HG03342 (cell line): Measurements from ENCODE around the gene SPECC1L.

Source experiments
- ATAC-seq: cut with Tn5 transposase; IDR thresholded peaks from one replicate; pipeline ENCODE4 v1.9.1; 2021; ENCODE audit warnings: mild to moderate bottlenecking, moderate library complexity; ENCODE audit not compliant: unreplicated experiment

The SPECC1L gene

GRCh38 chr22:24319451-24319850, 48.8 kb downstream of the SPECC1L start:
- ATAC-seq: no peak

- no peak for ATAC-seq
Measured at GRCh38 chr22:24321999-24322398, 51.4 kb downstream of the SPECC1L start.

GRCh38 chr22:24322522-24322921, 51.9 kb downstream of the SPECC1L start:
- no peak for ATAC-seq

GRCh38 chr22:24323233-24323632, 52.6 kb downstream of the SPECC1L start:
- no peak for ATAC-seq

GRCh38 chr22:24323695-24324094, 53.1 kb downstream of the SPECC1L start:
- ATAC-seq: no peak

- no peak for ATAC-seq
Measured at GRCh38 chr22:24324137-24324536, 53.5 kb downstream of the SPECC1L start.

- ATAC-seq: no peak
Measured at GRCh38 chr22:24325105-24325757, 54.6 kb downstream of the SPECC1L start.

DNA sequence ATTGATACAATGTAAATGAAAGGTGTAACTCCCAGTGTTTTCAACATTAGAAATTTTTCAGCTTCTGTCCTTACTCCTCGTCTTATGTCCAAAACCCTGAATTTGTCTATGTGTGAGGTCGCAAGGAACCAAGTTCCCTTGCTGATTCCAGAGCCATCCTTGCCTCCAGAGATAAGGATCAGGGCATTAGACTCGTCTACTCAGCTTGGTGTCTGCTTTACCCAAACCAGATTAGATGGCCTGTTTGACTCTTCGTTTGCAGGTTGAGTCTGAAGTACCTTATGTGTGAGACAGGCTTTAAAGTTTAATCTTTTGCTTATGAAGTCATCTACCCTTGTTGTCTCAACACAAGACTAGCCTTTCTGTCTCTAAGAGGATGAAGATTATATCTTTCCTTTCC, 55.6 kb downstream of the SPECC1L start:
- no peak for ATAC-seq

GRCh38 chr22:24327832-24328231, 57.2 kb downstream of the SPECC1L start:
- no peak for ATAC-seq

GRCh38 chr22:24329453-24329852, 58.8 kb downstream of the SPECC1L start:
- ATAC-seq: no peak

GRCh38 chr22:24330636-24331035, 60.0 kb downstream of the SPECC1L start:
- no peak for ATAC-seq

- ATAC-seq: no peak
Measured at GRCh38 chr22:24331468-24332440, 61.1 kb downstream of the SPECC1L start.

- ATAC-seq: no peak
Measured at GRCh38 chr22:24333301-24333700, 62.7 kb downstream of the SPECC1L start.

GRCh38 chr22:24335496-24335895, 64.9 kb downstream of the SPECC1L start:
- no peak for ATAC-seq

DNA sequence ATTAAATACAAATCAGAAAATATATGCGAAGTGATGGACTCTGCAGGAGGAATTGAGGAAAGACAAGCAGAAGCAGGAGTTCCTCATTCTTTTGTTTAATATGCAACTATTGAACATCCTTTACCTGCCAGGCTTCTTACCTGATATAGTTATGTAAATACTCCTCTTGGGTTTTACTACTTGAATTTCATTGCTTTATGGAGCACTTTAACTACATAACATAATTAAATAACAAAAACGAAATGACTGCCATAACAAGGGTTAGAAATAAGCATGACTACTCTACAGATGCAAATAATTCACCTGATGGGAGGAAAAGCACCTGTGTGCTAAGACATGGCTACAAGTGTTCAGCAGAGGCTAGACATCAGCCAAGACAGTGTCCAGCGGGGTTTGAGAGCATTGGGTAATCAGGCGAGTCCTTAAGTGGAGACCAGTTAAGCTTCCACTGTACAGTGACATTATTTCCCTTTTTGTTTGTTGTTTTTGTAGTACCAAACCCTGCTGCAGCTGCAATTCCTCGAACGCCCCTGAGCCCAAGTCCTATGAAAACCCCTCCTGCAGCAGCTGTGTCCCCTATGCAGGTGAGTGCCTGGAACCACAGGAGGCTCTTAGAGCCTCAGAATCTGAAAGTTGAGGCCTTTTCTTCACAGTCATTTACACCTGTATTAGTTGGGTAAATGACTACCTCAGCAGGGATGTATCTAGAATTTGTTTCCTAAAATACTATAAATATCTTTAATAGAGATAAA, 67.4 kb downstream of the SPECC1L start:
- no peak for ATAC-seq

DNA sequence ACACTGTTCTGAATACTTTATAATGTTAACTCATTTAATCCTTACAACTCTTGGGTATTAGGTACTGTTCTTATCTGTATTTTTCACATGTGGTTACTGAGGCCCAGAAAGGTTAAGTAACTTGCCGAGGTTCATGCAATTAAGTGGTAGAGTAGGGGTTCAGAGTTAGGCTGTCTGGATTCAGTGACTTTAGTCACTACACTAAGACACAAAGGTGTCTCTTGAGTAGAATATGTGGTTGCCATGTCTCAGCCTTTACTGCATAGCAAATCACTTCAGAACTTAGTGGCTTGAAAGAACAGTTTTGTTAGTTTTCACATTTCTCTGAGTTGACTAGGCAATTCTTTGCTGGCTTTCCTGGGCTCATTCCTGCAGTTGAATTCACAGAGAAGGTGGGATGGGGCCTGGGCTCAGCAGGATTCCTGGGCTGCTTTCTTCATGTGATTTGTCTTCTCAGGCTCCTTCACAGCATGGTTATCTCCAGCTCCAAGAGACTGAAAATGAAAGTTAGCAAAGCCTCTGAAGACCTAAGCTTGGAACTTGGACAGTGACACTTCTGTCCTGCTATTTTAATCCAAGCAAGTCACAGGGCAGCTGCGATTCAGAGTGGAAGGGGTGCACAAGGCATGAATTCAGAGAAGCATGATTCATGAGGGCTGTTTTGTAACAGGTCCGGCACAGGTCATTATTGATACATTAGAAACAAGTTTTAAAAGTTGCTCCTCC, 68.3 kb downstream of the SPECC1L start:
- no peak for ATAC-seq

DNA sequence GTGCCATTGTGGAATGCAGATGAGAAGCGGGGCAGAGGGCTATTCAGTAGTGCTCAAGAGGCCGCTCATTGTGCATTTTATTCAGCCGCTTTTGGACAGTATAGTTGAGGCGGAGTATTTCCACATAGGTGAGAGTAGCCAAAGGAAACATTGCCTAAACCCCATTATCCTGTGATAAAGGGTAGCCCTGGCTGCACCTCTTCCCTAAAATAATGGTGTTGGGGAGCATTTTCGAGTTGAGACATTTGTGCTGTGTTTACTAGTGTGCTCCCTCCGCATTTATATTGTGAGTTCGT, 68.8 kb downstream of the SPECC1L start:
- no peak for ATAC-seq

GRCh38 chr22:24341627-24342026, 71.0 kb downstream of the SPECC1L start:
- no peak for ATAC-seq

GRCh38 chr22:24350627-24351026, 80.0 kb downstream of the SPECC1L start:
- ATAC-seq: no peak

DNA sequence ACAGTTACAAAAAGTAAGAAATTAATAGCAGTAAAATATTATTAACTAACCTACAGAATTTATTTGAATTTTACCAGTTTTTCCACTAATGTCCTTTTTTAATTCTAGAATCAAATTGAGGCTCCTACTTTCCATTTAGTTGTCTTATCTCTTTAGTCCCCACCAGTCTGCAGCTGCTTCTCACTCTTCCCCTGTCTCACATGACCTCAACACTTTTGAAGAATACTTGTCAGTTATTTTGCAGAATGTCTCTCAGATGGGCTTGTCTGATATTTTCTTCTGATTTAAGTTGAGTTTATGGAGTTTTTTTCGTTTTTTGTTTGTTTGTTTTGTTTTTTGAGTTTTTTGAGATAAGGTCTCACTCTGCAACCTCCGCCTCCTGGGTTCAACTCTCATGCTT, 82.5 kb downstream of the SPECC1L start:
- ATAC-seq: no peak

- no peak for ATAC-seq
Measured at GRCh38 chr22:24355574-24355973, 84.9 kb downstream of the SPECC1L start.
